ENCODE measurements around the gene HIVEP3.

HIVEP3 gene

DNA sequence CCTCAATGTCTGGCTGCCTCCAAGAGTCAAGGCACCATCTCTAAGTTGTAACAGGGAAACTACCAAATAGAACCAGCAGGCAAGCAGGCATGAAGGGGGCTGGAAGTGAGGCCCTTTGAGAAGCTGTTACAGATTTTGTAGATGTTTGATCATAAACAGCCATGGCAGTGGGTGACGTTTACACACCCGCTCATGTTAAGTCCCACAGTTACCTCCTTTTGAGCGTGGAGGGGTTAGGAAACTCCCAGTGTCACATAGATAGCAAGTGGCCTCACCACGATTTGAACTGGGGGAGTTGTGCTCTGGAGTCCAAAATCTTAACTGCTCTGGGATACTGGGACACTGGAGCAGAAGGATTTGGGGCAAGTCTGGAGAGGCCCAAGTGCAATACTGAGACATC, 192.4 kb downstream of the HIVEP3 start:
- DNase-seq, result no peak

DNA sequence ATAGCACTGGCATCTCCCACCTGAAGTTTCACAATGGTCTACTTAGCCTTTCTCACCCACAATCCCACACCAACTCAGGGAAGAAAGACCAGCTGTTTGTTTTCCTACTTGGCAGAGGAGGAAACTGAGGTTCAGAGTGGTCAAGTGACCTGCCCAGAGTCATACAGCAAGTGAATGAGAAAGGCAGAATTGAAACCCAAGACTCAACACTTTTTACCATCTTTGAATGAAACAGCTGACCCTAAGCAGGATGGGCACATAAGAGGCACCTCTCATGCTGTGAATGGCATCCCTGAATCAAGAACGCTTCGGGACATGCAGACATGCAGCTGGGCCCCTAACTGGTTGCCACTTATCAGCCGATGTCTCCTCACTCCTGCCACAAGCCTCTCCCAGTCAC, 193.8 kb downstream of the HIVEP3 start:
- DNase-seq, result no peak

GRCh38 chr1:41724248-41724647, 194.5 kb downstream of the HIVEP3 start:
- no peak for DNase-seq

DNA sequence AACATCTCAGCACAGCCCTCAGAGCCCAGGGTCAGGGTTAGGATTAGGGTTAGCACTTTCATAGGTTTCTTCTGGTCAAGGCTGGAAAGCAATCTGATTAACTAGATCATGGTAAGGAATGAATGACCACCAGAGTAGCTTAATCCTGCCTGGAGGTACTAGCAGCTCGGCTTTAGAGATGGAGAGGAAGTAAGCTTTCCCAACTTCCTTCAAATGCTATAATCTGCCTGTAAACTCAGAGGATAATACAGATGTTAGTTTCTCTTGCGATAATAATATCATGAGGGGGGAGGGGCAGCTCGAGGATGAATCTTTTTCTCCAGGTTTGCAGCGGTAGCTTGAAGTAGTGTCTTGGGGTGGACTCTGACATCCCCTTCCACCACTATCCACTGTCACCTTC, 194.9 kb downstream of the HIVEP3 start:
- DNase-seq, result no peak

- no peak for DNase-seq
Measured at GRCh38 chr1:41722184-41722583, 196.5 kb downstream of the HIVEP3 start.

GRCh38 chr1:41720861-41721410, 197.8 kb downstream of the HIVEP3 start:
- no peak for DNase-seq

DNA sequence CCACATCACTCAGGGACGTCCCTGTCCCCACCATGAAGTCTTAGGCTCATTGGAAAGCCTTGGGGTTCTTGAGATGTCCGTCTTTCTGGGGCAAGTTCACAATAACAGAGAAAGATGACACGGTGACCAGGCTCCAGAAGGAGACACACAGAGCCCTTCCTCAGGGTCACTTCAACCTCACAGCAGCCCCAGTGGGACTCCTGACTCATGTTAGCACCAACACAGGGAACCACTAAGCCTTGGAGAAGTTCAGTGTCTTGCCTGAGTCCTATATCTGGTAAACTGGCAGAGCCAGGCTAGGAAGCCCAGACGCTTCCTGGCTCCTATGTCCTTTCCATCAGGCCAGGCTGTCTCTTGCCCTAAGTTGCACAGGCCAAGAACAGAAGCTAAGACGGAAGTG, 199.1 kb downstream of the HIVEP3 start:
- DNase-seq, result no peak

GRCh38 chr1:41719128-41719527, 199.6 kb downstream of the HIVEP3 start:
- DNase-seq, result no peak

DNA sequence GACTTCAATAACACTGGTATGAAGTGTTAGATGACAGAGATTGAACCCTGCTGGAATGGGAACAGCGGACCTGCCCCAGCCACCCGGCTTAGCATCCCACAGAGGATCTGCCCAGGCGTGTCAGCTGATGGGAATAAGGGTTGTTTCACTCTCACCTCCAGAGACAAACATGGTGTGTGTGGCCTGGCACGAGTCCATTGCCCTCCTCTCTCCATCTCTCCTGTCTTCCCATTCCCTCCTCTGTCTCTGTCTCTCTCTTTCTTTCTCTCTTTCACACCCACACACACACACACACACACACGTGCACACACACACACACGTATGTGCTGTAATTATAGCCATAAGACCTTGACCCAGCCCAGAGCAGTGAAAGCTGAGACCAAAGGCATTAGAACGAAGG, 200.2 kb downstream of the HIVEP3 start:
- no peak for DNase-seq

DNA sequence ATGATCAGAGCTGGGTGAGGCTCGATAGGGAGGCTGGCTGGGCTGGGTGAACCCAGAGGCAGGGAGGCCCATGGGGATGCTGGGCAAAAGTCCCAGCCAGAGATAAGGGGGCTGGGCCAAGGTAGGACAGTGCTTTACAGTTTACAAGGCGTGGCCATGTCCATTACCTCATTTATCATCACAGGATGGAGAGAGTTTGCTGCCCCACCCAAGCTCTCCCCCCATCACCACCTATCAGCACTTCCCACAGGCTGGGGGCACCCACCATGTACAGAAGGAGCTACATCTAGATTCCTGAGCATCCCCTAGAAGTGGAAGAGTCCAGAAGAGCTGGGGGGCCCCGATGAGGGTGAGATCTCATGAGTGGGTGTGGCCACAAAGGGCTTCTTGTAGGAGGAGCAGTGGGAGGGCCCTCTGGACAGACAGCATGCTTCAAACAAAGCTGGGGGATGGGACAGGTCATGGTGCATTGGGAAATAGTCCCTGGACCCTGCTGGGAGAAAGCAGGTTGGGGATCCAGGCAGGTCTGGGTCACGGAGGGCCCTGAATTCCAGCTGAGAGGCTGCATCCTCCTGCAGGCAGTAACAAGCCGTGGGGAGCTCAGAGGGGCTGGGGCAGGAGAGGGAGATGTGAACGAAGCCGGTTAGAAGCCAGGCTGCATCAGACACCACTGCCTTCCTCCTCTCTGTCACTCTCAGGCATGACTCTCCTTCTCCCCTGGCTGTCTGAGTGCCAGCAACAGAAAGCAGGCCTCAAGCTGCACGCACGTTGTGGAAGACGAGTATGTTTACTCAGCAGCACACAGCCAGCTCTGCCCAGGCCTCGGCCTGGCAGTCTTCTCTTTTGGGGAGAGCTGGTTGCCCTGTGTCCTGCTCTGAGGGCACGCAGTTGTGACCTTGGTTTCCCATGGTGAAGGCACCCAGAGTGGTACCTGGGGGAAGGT, 202.3 kb downstream of the HIVEP3 start:
- no peak for DNase-seq

DNA sequence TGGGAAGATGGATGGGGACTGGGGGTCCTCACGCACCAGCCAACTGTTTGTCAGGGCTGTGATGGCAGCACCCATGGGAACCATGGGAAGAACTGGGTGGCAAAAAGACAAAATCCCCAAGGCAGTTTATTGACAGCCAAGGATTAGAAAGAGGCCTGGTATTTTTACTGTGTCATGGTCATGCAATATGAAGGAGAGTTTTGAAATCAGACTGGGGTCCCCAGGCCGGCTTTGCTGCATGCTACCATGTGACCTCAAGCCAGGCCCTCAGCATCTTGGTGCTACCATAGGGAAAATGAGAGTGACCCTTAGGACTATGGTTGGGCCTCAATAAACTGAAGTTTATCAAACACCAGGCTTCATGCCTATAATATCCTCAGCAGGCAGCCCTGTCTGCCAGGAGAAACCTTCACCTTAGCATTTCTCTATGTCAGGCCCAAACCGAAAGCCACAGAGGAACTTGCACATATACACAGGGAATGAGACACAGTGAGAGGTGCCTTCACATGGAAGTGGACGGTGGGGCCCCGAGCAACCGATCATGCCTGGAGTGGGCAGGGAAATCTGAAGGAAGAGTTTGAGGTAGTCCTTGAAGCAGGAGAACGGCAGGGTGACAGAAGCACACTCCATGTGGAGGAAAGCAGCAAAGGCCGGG, 203.2 kb downstream of the HIVEP3 start:
- DNase-seq, result no peak

GRCh38 chr1:41714638-41715389, 203.9 kb downstream of the HIVEP3 start:
- no peak for DNase-seq

DNA sequence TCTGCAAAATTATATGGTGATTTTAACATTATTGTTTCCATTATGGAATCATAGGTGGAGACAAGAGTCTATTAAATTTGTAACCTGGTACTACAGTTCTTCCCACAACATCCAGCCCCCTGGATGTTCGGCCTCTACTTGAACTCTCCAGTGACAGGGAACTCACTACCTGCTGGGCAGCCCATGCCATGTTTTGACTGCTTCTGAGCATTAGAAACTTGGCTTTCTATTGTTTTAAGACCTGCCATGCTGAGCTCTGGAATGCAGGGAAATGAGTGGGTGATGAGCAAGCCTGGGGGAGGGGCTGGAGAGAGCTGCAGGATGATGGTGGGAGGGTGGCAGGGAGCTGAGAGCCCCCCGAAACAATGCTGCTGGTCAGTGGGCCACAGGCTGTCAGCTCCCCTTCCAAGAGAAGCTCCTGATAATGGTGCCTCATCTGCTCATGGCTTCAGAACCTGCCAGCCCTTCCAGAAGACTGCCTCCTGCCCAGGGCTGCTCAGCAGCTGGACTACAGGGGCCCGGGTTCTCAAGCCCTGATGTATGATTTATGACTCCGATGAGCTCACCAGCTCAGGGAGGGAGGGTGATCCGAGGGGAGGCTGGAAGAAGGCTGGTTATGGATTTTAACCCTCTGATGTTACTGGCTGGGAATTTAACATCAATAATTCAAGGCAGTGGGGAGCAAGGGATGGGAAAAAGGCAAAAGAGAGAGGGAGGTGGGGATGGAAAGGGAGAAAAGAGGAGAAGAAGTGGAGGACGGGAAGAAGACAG, 205.0 kb downstream of the HIVEP3 start:
- no peak for DNase-seq

GRCh38 chr1:41713141-41713540, 205.6 kb downstream of the HIVEP3 start:
- DNase-seq, result no peak

DNA sequence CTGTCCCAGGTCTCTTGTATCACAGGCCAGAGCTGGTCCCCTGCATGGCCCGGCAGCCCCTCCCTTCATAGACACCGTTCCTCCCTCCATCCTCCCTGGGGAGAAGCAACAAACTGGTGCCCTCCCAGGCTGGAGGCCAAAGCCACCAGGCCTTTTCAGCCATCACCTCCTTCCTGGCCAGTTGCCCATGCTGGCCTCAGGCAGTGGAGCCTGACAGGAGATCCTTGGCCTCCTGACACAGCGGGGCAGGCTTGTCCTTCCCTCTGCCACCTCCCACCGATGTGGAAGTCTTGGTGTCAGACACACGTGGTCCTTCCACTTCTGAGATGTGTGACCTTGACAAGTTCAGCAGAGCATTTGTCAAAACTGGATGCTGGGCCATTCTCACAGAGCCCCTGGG, 206.0 kb downstream of the HIVEP3 start:
- DNase-seq, result no peak

DNA sequence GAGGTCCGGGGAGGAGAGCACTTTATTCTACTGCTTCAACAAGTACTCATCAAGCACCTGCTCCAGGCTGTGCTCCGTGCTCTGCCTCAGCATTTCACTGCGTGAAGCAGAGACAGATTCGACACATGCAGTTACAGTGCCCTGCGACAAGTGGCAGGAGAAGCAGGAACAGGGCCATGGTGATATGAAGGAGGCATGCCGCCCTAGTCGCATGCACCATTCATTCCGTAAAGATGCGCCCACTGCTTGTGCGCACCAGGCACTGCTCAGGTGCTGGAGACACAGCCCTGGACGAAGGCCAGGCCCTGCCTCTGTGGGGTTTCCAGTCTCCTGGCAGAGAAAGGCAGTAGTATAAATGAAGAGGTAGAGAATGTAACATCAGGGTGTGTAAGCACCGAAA, 206.6 kb downstream of the HIVEP3 start:
- no peak for DNase-seq

GRCh38 chr1:41711581-41711980, 207.1 kb downstream of the HIVEP3 start:
- DNase-seq, result no peak

DNA sequence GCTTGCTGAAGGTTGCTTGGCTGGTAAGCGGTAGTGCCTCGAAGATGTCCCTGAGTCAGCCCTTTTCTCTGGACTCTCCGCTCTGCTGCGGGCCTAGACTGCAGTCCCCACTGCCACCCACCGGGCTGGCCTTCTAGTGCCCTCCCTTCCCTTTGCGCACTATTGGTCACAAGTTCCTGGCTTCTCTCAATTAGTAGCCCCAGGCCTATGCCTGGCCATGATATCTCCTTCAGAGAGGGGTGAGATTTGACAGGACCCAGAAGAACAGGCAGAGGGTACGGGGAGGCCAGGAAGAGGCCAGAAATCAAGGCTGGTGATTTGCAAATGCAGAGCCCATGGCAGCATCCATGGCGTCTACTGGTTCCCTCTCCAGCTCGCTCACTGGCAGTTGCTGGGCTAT, 207.7 kb downstream of the HIVEP3 start:
- DNase-seq, result no peak

GRCh38 chr1:41709873-41710272, 208.8 kb downstream of the HIVEP3 start:
- no peak for DNase-seq

- no peak for DNase-seq
Measured at GRCh38 chr1:41709331-41709730, 209.4 kb downstream of the HIVEP3 start.

- no peak for DNase-seq
Measured at GRCh38 chr1:41708332-41708731, 210.4 kb downstream of the HIVEP3 start.

DNA sequence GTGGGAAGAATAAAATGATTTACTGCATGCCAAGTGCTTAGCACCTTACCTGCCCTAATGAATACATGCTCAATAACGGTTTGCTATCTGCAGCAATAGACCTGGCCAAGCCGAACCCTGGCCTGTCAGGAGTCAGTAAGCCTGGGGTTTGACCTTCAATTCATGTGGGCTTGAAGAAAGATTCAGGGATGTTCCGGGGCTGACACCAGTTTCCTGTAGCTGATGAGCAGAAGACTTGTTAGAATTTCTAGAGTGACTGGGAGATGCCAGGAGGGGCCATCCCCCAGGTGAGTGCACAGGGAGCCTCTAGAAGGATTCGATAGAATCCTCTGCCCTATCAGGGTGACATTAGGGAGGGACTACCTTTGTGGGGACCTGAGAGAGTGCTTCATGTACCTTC, 210.9 kb downstream of the HIVEP3 start:
- DNase-seq, result no peak

DNA sequence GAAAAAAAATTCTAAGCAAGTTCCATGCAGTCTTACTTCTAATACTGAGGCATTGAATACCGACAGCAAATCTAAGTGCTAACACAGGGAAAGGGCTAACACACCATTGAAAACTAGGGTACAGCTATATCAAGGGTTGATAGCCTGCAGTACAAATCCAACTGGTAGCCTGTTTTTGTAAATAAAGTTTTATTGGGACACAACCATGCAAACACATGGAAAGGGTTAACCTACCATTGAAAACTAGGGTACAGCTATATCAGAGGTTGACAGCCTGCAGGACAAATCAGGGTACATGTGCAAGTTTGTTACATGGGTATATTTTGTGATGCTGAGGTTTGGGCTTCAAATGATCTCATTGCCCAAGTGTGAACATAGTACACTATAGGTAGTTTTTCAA, 212.9 kb downstream of the HIVEP3 start:
- DNase-seq, result no peak
